IgD-negative memory B cell (primary cell): ENCODE results near the gene HTR1E. TPM values are rescaled to one million over a fixed set of nuclear protein-coding genes. Genes with fewer than 3 reads are reported as not detected.
"Not testable (repeated sequence)": the region's sequence is repeated elsewhere in the genome, so short reads cannot be mapped to it uniquely, and the experiment has no call there.

Source experiments
- H3K27ac Mint-ChIP-seq, 3 donors: one replicate each; pipeline ENCODE4 v1.8.0; 2020 to 2022; ENCODE audit warnings: mild to moderate bottlenecking in 3 of 3, mixed read lengths in 3 of 3, moderate library complexity in 1 of 3
- H3K27me3 Mint-ChIP-seq: one replicate; pipeline ENCODE4 v1.8.0; 2021; ENCODE audit warnings: mixed read lengths
- H3K36me3 Mint-ChIP-seq: one replicate; pipeline ENCODE4 v1.8.0; 2020; ENCODE audit warnings: mild to moderate bottlenecking, mixed read lengths
- H3K4me1 Mint-ChIP-seq, 3 donors: one replicate each; pipeline ENCODE4 v1.8.0; 2020 to 2022; ENCODE audit warnings: mixed read lengths in 3 of 3, mild to moderate bottlenecking in 1 of 3
- H3K4me3 Mint-ChIP-seq, 4 donors: one replicate each; pipeline ENCODE4 v1.8.0; 2020 to 2022; ENCODE audit warnings: mild to moderate bottlenecking in 4 of 4, mixed read lengths in 4 of 4, moderate library complexity in 3 of 4
- H3K9me3 Mint-ChIP-seq, 3 donors: one replicate each; pipeline ENCODE4 v1.8.0; 2020 to 2021; ENCODE audit warnings: mixed read lengths in 3 of 3, mild to moderate bottlenecking in 1 of 3
- polyA plus RNA-seq: library from polyadenylated mRNA; unstranded; fragments of 300-500 nt; fragmentation: Illumina TruSeq; gene quantifications from one replicate; pipeline ENCODE4 v1.2.3, GENCODE V29; 2021

Gene HTR1E
- polyA plus RNA-seq, 1 donor from 2014 or later: not detected

DNA sequence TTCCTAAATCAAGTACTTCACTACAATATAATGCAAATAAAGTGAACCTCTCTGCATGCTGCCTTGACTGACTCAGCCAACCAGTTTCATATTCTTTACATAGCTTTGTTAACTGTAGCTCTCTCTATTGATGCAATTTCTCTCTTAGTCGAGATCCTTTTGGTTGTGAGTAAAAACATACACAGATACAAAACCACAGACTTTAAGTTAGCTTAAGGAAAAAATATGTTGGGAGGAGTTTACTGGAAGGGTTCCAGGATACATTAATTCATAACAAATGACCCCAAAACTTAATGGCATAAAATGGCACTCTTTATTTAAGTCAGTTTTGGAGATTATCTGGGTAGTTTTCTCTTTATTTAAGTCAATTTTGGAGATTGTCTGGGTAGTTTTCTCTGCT lies 15.7 kb downstream of the HTR1E start:
- no peak overlapping the region for H3K27ac Mint-ChIP-seq
- H3K27me3 Mint-ChIP-seq: peaks cover 5% of the 10 kb centered on the region
- no peaks in the 10 kb centered on the region for H3K36me3 Mint-ChIP-seq
- no peak overlapping the region for H3K4me3 Mint-ChIP-seq
- H3K4me1 Mint-ChIP-seq: peaks cover 0 to 2% (median 0%) of the 10 kb centered on the region in 3 donors
- peaks cover 0 to 1% (median 1%) of the 10 kb centered on the region in 3 donors for H3K9me3 Mint-ChIP-seq

DNA sequence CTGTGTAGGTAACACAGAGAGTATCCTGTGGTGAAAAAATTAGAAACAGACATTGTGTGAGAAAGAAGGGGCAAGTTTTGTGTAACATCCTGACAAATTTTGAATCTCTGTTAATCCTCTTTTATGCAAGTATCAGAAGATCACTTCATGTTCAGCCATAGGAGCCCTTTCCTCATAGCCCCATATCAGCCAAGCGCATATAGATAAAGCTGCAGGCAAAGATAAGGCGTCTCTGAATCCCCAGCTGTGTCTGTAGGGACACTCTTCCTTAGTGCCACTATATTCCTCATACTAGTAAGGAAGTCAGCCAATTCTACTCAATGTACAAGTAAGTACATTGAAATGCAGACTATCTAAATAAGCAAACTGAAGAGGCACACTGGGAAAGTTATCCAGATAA lies 22.3 kb downstream of the HTR1E start:
- no peak overlapping the region for H3K4me3 Mint-ChIP-seq
- no peak overlapping the region for H3K27ac Mint-ChIP-seq

DNA sequence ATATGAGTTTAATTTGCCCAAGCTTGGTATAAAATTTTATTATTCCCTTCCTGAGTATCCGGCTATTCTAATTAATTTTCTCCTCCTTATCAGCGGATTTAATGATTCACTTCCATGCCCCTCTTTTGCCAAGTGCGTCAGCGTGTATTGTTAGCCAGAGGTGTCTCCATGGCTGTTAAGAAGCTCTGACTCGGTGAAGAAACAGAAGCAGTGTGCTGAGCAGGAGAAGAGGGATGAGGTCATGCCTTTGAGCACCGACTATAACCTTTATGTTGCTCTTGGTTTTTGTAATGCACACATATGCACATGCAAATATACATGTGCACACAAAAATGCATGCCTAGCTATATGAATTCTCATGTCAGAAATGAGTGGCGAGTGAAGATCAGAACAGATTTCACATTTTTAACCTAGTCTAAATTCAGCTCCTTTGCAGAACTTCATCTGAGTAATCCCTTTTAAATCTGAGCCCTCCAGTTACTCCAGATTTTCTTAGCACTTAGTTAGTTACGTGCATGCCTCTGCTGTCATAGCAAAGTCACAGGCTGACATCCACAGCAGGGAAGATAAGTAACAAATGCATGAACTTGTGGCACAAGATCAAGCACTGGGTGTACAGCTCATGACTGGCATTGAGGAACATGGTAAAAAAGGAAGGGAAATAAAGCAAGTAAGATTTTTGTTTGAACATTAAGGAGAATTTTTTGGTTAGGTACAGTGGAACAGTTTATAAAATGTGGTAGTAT lies 24.3 kb downstream of the HTR1E start:
- Mint-ChIP-seq H3K4me1 (peaks cover 0 to 3% (median 0%) of the 10 kb centered on the region in 3 donors), H3K27ac (no peak overlapping the region), H3K27me3 (peaks cover 10% of the 10 kb centered on the region), H3K9me3 (no peaks in the 10 kb centered on the region), H3K36me3 (no peaks in the 10 kb centered on the region), H3K4me3 (no peak overlapping the region)

More for the DNA sequence above, 22.3 kb downstream of the HTR1E start:
- H3K27me3 Mint-ChIP-seq: peaks cover 4% of the 10 kb centered on the region
- peaks cover 0 to 2% (median 0%) of the 10 kb centered on the region in 3 donors for H3K4me1 Mint-ChIP-seq
- no peaks in the 10 kb centered on the region for H3K9me3 Mint-ChIP-seq
- H3K36me3 Mint-ChIP-seq: no peaks in the 10 kb centered on the region

DNA sequence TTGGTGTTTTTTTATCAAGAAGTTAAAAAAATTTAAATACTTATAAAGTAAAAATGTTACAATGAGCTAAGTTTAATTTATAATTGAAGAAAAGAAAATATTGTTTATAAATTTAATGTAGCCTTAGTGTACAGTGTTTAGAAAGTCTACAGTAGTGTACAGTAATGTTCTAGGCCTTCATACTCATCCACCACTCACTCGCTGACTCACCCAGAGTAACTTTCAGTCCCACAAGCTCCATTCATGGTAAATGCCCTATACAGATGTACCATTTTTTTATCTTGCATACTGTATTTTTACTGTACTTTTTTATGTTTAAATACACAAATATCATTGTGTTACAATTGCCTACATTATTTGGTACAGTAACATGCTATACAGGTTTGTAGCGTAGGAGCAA lies 26.0 kb downstream of the HTR1E start:
- peaks cover 10% of the 10 kb centered on the region for H3K27me3 Mint-ChIP-seq
- H3K4me1 Mint-ChIP-seq: peaks cover 0 to 3% (median 0%) of the 10 kb centered on the region in 3 donors
- H3K9me3 Mint-ChIP-seq: no peaks in the 10 kb centered on the region
- no peak overlapping the region for H3K4me3 Mint-ChIP-seq
- H3K36me3 Mint-ChIP-seq: no peaks in the 10 kb centered on the region
- no peak overlapping the region for H3K27ac Mint-ChIP-seq

GRCh38 chr6:86964029-86964579 lies 26.8 kb downstream of the HTR1E start:
- H3K36me3 Mint-ChIP-seq: no peaks in the 10 kb centered on the region
- H3K27me3 Mint-ChIP-seq: peaks cover 10% of the 10 kb centered on the region
- no peak overlapping the region for H3K4me3 Mint-ChIP-seq
- H3K27ac Mint-ChIP-seq: no peak overlapping the region
- H3K9me3 Mint-ChIP-seq: no peaks in the 10 kb centered on the region
- peaks cover 0 to 3% (median 0%) of the 10 kb centered on the region in 3 donors for H3K4me1 Mint-ChIP-seq

- H3K27ac Mint-ChIP-seq: peak overlapping the region in 1 of 3 donors; percentile 7
- H3K9me3 Mint-ChIP-seq: no peaks in the 10 kb centered on the region
- peaks cover 11% of the 10 kb centered on the region for H3K27me3 Mint-ChIP-seq
- H3K4me1 Mint-ChIP-seq: peaks cover 0 to 3% (median 0%) of the 10 kb centered on the region in 3 donors
- no peaks in the 10 kb centered on the region for H3K36me3 Mint-ChIP-seq
- no peak overlapping the region for H3K4me3 Mint-ChIP-seq
Measured at GRCh38 chr6:86966271-86966670, 28.9 kb downstream of the HTR1E start.

DNA sequence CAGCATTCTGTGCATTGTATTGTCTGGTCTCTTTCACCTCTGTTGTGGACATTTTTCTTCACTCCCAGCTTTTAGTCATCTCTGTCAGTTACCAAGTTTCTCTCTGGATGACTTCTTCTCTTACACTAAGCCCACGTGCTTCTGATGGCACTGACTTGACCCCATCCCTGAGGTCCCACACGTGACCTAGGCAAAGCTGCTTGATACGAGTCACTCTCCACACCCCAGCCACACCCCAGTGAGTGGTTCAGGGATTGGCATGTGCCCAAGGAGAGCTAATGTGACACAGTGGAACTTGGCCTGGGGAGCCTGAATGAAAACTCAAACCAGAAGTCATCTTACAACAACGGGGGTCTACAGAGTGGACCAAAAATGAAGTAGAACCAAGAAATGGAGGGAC lies 32.2 kb downstream of the HTR1E start:
- H3K4me1 Mint-ChIP-seq: peaks cover 0 to 3% (median 0%) of the 10 kb centered on the region in 3 donors
- H3K27me3 Mint-ChIP-seq: peaks cover 9% of the 10 kb centered on the region
- H3K9me3 Mint-ChIP-seq: no peaks in the 10 kb centered on the region
- H3K4me3 Mint-ChIP-seq: no peak overlapping the region
- H3K27ac Mint-ChIP-seq: no peak overlapping the region
- H3K36me3 Mint-ChIP-seq: no peaks in the 10 kb centered on the region

DNA sequence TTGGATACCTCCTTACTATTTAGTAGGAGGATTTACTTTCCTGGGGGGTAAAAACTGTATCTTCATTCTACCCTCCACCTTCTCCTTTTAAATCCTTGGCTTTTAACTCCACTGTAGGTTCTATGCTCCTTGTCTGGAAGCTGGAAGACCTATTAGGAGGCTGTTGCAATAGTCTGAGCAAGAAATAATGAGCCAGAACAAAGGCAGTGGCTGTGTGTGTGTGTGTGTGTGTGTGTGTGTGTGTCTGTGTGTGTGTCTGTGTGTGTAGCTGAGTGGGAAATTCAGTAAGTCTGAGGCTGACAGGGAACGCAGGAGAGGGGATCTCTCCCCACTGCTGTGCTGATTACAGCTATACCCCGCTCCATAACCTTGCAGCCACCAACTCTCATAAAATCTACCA lies 35.8 kb downstream of the HTR1E start:
- Mint-ChIP-seq H3K27ac (no peak overlapping the region), H3K36me3 (no peaks in the 10 kb centered on the region), H3K27me3 (peaks cover 2% of the 10 kb centered on the region), H3K4me1 (no peaks in the 10 kb centered on the region), H3K9me3 (no peaks in the 10 kb centered on the region), H3K4me3 (no peak overlapping the region)

DNA sequence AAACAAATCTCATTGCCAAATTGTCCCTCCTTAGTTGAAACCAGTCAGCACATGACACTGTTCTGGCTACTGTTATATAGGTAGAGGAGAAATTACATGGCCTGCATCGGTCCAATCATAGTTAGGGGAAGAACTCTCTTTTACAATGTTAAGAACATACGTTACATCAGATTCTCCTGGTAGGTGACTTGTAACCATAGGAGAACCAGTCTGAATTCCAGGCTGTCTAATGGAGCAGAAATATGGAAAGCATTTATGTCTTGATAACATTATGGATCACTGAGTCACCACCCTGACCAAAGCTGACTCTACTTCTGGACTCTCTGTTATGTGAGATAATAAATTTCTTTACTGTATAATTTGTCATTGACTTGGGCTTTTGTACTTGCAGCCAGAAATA lies 40.9 kb downstream of the HTR1E start:
- H3K4me3 Mint-ChIP-seq: no peak overlapping the region
- peaks cover 0 to 2% (median 1%) of the 10 kb centered on the region in 3 donors for H3K9me3 Mint-ChIP-seq
- H3K27ac Mint-ChIP-seq: no peak overlapping the region
- no peaks in the 10 kb centered on the region for H3K36me3 Mint-ChIP-seq
- no peaks in the 10 kb centered on the region for H3K4me1 Mint-ChIP-seq
- H3K27me3 Mint-ChIP-seq: no peaks in the 10 kb centered on the region

GRCh38 chr6:87001494-87001893 lies 64.2 kb downstream of the HTR1E start:
- peaks cover 2% of the 10 kb centered on the region for H3K27me3 Mint-ChIP-seq
- peak overlapping the region in 2 of 3 donors; percentile 48 to 64 for H3K27ac Mint-ChIP-seq
- peaks cover 12 to 14% (median 13%) of the 10 kb centered on the region in 3 donors for H3K4me1 Mint-ChIP-seq
- H3K36me3 Mint-ChIP-seq: no peaks in the 10 kb centered on the region
- peaks cover 3 to 25% (median 11%) of the 10 kb centered on the region in 3 donors for H3K9me3 Mint-ChIP-seq
- H3K4me3 Mint-ChIP-seq: peak overlapping the region in 2 of 4 donors; percentile 75

GRCh38 chr6:87002391-87002790 lies 65.1 kb downstream of the HTR1E start:
- Mint-ChIP-seq H3K9me3 (peaks cover 3 to 25% (median 11%) of the 10 kb centered on the region in 3 donors), H3K4me3 (peak overlapping the region in 1 of 4 donors; percentile 10), H3K27ac (peak overlapping the region in 1 of 3 donors; percentile 8), H3K4me1 (peaks cover 12 to 14% (median 13%) of the 10 kb centered on the region in 3 donors)
- not testable (repeated sequence) for H3K27me3 Mint-ChIP-seq, H3K36me3 Mint-ChIP-seq

- H3K4me3 Mint-ChIP-seq, H3K36me3 Mint-ChIP-seq, H3K27ac Mint-ChIP-seq, H3K27me3 Mint-ChIP-seq, H3K4me1 Mint-ChIP-seq: not testable (repeated sequence)
- H3K9me3 Mint-ChIP-seq: peaks cover 2 to 18% (median 10%) of the 10 kb centered on the region in 3 donors
Measured at GRCh38 chr6:87006541-87006940, 69.2 kb downstream of the HTR1E start.

GRCh38 chr6:87009581-87009980 lies 72.3 kb downstream of the HTR1E start:
- not testable (repeated sequence) for H3K27ac Mint-ChIP-seq, H3K4me1 Mint-ChIP-seq, H3K27me3 Mint-ChIP-seq, H3K36me3 Mint-ChIP-seq, H3K4me3 Mint-ChIP-seq
- H3K9me3 Mint-ChIP-seq: peaks cover 2 to 12% (median 6%) of the 10 kb centered on the region in 3 donors

DNA sequence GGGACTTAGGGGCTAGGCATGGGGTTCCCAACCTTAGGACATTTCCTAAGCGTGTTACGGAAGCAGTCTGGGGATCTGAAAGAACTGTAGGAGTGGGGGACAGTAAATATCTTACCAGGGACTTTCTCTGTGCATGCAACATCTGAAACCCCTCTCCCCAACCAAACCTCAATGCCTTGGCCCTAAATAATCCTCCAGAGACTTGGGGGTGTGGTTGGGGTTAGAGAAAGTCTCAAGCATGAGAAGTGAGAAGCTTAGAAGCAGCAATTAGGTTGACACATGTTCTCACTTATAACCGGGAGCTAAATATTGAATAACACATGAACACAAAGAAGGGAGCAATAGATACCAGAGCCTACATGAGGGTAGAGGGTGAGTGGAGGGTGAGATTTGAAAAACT lies 74.7 kb downstream of the HTR1E start:
- Mint-ChIP-seq H3K27me3 (peaks cover 2% of the 10 kb centered on the region), H3K27ac (no peak overlapping the region), H3K4me1 (peaks cover 0 to 1% (median 0%) of the 10 kb centered on the region in 3 donors), H3K4me3 (no peak overlapping the region), H3K36me3 (no peaks in the 10 kb centered on the region), H3K9me3 (peaks cover 0 to 4% (median 2%) of the 10 kb centered on the region in 3 donors)

DNA sequence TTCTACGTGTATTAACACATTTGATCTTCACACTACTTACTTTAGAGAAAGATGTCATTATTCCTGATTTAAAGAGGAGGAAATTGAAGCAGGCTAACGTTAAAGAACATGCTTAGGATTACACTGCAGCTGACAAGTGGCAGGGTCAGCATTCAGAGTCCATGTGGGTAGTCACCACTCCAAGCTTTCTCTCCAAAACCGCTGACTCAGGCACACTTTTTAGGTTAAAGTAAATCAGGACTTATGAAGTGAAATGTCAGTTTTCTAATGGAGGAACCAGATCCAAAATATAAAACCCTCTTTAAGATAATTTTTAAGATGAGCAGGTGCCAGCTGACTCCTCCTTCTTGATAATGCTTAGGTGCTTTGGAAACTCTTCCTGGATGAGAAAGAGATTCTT lies 75.4 kb downstream of the HTR1E start:
- no peak overlapping the region for H3K4me3 Mint-ChIP-seq
- no peak overlapping the region for H3K27ac Mint-ChIP-seq
- peaks cover 0 to 1% (median 0%) of the 10 kb centered on the region in 3 donors for H3K4me1 Mint-ChIP-seq
- no peaks in the 10 kb centered on the region for H3K36me3 Mint-ChIP-seq
- H3K27me3 Mint-ChIP-seq: peaks cover 2% of the 10 kb centered on the region
- peaks cover 0 to 4% (median 3%) of the 10 kb centered on the region in 3 donors for H3K9me3 Mint-ChIP-seq

- H3K27me3 Mint-ChIP-seq: peaks cover 13% of the 10 kb centered on the region
- no peak overlapping the region for H3K27ac Mint-ChIP-seq
- no peak overlapping the region for H3K4me3 Mint-ChIP-seq
- H3K4me1 Mint-ChIP-seq: peaks cover 0 to 1% (median 0%) of the 10 kb centered on the region in 3 donors
- H3K36me3 Mint-ChIP-seq: no peaks in the 10 kb centered on the region
- H3K9me3 Mint-ChIP-seq: peaks cover 0 to 11% (median 0%) of the 10 kb centered on the region in 3 donors
Measured at GRCh38 chr6:87016772-87017171, 79.4 kb downstream of the HTR1E start.
